ENCODE data around the gene KRTAP3-2. TPM values are rescaled to one million over a fixed set of nuclear protein-coding genes. Genes with fewer than 3 reads are reported as not detected.

The KRTAP3-2 gene
- total RNA-seq, 1 donor from 2014 or later = not detected

Other genes with a start within 250 kb of the KRTAP3-2 start
- gene KRT25, start 244.6 kb downstream of the KRTAP3-2 start, total RNA-seq = not detected
- not detected for gene KRT26, start 227.7 kb downstream of the KRTAP3-2 start, total RNA-seq
- gene KRT27, start 217.4 kb downstream of the KRTAP3-2 start, total RNA-seq = 1.2 TPM
- gene KRT28, start 199.9 kb downstream of the KRTAP3-2 start, total RNA-seq = not detected
- gene KRT10, start 177.3 kb downstream of the KRTAP3-2 start, total RNA-seq = 34.1 TPM
- not detected for gene KRT12, start 132.7 kb downstream of the KRTAP3-2 start, total RNA-seq
- gene KRT20, start 114.7 kb downstream of the KRTAP3-2 start, total RNA-seq = not detected
- gene KRT23, start 62.3 kb downstream of the KRTAP3-2 start, total RNA-seq = 0.53 TPM
- gene KRT39, start 33.0 kb downstream of the KRTAP3-2 start, total RNA-seq = not detected
- not detected for gene KRT40, start 15.6 kb downstream of the KRTAP3-2 start, total RNA-seq
- not detected for gene KRTAP3-3, start 5.7 kb downstream of the KRTAP3-2 start, total RNA-seq
- gene KRTAP3-1, start 9.2 kb upstream of the KRTAP3-2 start, total RNA-seq = not detected
- gene KRTAP1-5, start 27.3 kb upstream of the KRTAP3-2 start, total RNA-seq = not detected
- not detected for gene KRTAP1-4, start 30.3 kb upstream of the KRTAP3-2 start, total RNA-seq
- gene KRTAP1-3, start 35.0 kb upstream of the KRTAP3-2 start, total RNA-seq = not detected
- gene KRTAP1-1, start 41.5 kb upstream of the KRTAP3-2 start, total RNA-seq = not detected
- gene KRTAP2-1, start 47.4 kb upstream of the KRTAP3-2 start, total RNA-seq = not detected
- gene KRTAP2-2, start 55.3 kb upstream of the KRTAP3-2 start, total RNA-seq = not detected
- not detected for gene KRTAP2-3, start 60.2 kb upstream of the KRTAP3-2 start, total RNA-seq
- not detected for gene KRTAP2-4, start 66.0 kb upstream of the KRTAP3-2 start, total RNA-seq
- gene KRTAP4-7, start 84.2 kb upstream of the KRTAP3-2 start, total RNA-seq = not detected
- gene KRTAP4-8, start 98.2 kb upstream of the KRTAP3-2 start, total RNA-seq = not detected
- gene KRTAP4-16, start 102.3 kb upstream of the KRTAP3-2 start, total RNA-seq = not detected
- not detected for gene KRTAP4-9, start 105.5 kb upstream of the KRTAP3-2 start, total RNA-seq
- gene KRTAP4-11, start 118.5 kb upstream of the KRTAP3-2 start, total RNA-seq = not detected
- gene KRTAP4-12, start 124.3 kb upstream of the KRTAP3-2 start, total RNA-seq = not detected
- not detected for gene KRTAP4-6, start 140.6 kb upstream of the KRTAP3-2 start, total RNA-seq
- not detected for gene KRTAP4-5, start 149.9 kb upstream of the KRTAP3-2 start, total RNA-seq
- gene KRTAP4-4, start 160.8 kb upstream of the KRTAP3-2 start, total RNA-seq = not detected
- not detected for gene KRTAP4-3, start 168.3 kb upstream of the KRTAP3-2 start, total RNA-seq
- gene KRTAP4-2, start 178.3 kb upstream of the KRTAP3-2 start, total RNA-seq = not detected
- not detected for gene KRTAP4-1, start 185.0 kb upstream of the KRTAP3-2 start, total RNA-seq
- gene KRTAP9-1, start 190.0 kb upstream of the KRTAP3-2 start, total RNA-seq = not detected
- not detected for gene KRTAP9-2, start 226.7 kb upstream of the KRTAP3-2 start, total RNA-seq
- not detected for gene KRTAP9-3, start 232.5 kb upstream of the KRTAP3-2 start, total RNA-seq
- not detected for gene KRTAP9-8, start 238.1 kb upstream of the KRTAP3-2 start, total RNA-seq
- gene KRTAP9-4, start 249.8 kb upstream of the KRTAP3-2 start, total RNA-seq = not detected